ENCODE results near the gene ACOT11. TPM values are rescaled to one million over a fixed set of nuclear protein-coding genes. Genes with fewer than 3 reads are reported as not detected.

The ACOT11 gene
- total RNA-seq, 2 experiments from 2014 or later = 0.50 to 0.91 TPM

DNA sequence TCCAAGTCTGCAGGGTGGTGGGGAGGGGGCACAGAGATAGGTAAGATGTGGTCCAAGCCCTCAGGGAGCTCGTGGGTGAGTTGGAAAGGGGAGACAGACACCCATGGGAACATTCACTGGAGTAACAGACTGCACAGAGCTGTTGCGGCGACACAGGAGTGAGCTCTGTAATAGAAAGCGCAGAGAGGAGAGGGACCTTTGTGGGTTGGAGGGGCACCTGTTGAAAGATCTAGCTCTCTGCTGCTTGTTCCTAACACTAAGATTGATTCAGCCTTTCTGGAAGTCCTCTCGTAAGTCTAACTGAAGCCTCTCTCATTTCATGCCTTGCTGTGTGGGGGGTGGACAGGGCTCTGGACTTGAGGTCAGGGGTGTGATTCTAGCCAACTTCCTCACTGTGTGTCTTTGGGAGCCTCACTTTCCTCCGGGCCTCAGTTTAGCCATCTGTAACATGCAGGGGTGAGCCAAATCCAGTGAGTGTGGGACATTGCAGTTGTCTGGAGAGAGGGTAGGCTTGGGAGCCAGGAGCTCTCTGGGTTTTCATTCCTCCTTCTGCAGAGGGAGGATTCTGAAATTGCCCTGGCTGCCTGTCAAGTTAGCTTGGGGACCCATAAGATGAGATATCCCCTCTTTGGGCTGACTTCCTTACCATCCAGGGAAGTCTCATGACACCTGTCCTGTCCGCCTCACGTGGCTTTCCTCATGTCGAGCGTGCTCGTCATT, 2.0 kb upstream of the ACOT11 start:
- ChIA-PET POLR2A (no interaction called here), CTCF (no interaction called here)
- Histone ChIP-seq H3K4me3 (ENCODE audit: low read length) (no peak overlapping the region), H3K9me3 (ENCODE audit: control insufficient read depth in 1 of 2, insufficient read depth in 1 of 2, low read length in 2 of 2) (no peaks in the 10 kb centered on the region), H3K36me3 (ENCODE audit: insufficient read depth, low read length) (no peaks in the 10 kb centered on the region), H3K27ac (ENCODE audit: low read depth in 1 of 2, low read length in 2 of 2) (no peak overlapping the region), H3K4me1 (ENCODE audit: insufficient read depth, low read length) (peaks cover 16% of the 10 kb centered on the region), H3K27me3 (ENCODE audit: control insufficient read depth in 1 of 2, insufficient read depth in 2 of 2, low read length in 2 of 2) (no peaks in the 10 kb centered on the region)
- Mint-ChIP-seq H3K27ac (no peak overlapping the region), H3K4me3 (peak overlapping the region; percentile 22), H3K9me3 (no peaks in the 10 kb centered on the region), H3K36me3 (ENCODE audit: low read depth) (no peaks in the 10 kb centered on the region), H3K4me1 (ENCODE audit: low read depth) (peaks cover 13% of the 10 kb centered on the region), H3K27me3 (no peaks in the 10 kb centered on the region)
- TF ChIP-seq, protein P1, sequence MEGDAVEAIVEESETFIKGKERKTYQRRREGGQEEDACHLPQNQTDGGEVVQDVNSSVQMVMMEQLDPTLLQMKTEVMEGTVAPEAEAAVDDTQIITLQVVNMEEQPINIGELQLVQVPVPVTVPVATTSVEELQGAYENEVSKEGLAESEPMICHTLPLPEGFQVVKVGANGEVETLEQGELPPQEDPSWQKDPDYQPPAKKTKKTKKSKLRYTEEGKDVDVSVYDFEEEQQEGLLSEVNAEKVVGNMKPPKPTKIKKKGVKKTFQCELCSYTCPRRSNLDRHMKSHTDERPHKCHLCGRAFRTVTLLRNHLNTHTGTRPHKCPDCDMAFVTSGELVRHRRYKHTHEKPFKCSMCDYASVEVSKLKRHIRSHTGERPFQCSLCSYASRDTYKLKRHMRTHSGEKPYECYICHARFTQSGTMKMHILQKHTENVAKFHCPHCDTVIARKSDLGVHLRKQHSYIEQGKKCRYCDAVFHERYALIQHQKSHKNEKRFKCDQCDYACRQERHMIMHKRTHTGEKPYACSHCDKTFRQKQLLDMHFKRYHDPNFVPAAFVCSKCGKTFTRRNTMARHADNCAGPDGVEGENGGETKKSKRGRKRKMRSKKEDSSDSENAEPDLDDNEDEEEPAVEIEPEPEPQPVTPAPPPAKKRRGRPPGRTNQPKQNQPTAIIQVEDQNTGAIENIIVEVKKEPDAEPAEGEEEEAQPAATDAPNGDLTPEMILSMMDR (IDR thresholded peaks at IDR 0.05) = no peak
- ATAC-seq (ENCODE audit: poor library complexity) (no peak), DNase-seq (no peak)
- intact Hi-C loops (cut with DNase I, micrococcal nuclease) = no loop called here

DNA sequence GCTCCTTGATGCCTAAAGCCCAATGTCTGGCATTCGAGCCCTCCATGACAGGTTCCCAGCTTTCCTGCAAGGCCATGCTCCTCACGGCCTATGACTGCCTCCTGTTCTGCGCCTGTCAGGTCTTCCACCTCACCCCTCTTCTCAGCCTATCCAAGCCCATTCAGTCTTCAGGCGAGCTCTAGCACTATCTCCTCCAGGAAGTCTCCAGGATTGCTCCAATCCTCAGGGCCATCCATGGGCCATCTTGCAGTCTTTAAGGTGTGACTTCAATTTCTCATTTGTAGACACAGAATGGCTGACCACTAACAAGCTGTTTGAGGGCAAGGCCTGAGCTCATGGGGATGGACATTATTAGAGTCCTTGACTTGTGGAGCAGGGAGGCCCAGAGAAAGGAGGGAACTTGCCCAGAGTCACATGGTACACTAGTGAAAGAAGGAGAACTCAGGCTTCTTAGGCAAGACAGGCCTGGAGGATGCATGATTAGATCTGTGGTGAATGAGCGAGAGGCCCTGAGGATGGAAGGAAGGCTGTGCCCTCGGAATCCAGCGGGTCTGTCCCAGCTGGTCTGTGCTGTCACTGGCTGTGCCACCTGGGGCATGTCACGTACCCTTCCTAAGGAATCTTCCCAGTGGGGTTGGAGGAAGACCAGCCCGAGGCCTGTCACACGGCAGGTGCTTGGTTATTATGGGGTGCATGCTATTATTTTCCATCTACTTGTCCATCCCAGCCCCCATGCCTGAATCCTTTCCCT, 1.2 kb upstream of the ACOT11 start:
- ATAC-seq (ENCODE audit: poor library complexity) (no peak), DNase-seq (no peak)
- Mint-ChIP-seq H3K27ac (no peak overlapping the region), H3K4me1 (ENCODE audit: low read depth) (peaks cover 9% of the 10 kb centered on the region), H3K27me3 (no peaks in the 10 kb centered on the region), H3K36me3 (ENCODE audit: low read depth) (no peaks in the 10 kb centered on the region), H3K9me3 (no peaks in the 10 kb centered on the region), H3K4me3 (peak overlapping the region; percentile 22)
- ChIA-PET CTCF (no interaction called here), POLR2A (no interaction called here)
- intact Hi-C loops (cut with DNase I, micrococcal nuclease) = no loop called here
- peaks cover 11% of the 10 kb centered on the region for H3K4me1 ChIP-seq (ENCODE audit: insufficient read depth, low read length)
- no peaks in the 10 kb centered on the region for H3K36me3 ChIP-seq (ENCODE audit: insufficient read depth, low read length)
- H3K4me3 ChIP-seq (ENCODE audit: low read length) = no peak overlapping the region
- no peaks in the 10 kb centered on the region for H3K9me3 ChIP-seq (ENCODE audit: control insufficient read depth in 1 of 2, insufficient read depth in 1 of 2, low read length in 2 of 2)
- no peaks in the 10 kb centered on the region for H3K27me3 ChIP-seq (ENCODE audit: control insufficient read depth in 1 of 2, insufficient read depth in 2 of 2, low read length in 2 of 2)
- TF ChIP-seq, protein P1 (IDR thresholded peaks at IDR 0.05) = no peak
- no peak overlapping the region for H3K27ac ChIP-seq (ENCODE audit: low read depth in 1 of 2, low read length in 2 of 2)

DNA sequence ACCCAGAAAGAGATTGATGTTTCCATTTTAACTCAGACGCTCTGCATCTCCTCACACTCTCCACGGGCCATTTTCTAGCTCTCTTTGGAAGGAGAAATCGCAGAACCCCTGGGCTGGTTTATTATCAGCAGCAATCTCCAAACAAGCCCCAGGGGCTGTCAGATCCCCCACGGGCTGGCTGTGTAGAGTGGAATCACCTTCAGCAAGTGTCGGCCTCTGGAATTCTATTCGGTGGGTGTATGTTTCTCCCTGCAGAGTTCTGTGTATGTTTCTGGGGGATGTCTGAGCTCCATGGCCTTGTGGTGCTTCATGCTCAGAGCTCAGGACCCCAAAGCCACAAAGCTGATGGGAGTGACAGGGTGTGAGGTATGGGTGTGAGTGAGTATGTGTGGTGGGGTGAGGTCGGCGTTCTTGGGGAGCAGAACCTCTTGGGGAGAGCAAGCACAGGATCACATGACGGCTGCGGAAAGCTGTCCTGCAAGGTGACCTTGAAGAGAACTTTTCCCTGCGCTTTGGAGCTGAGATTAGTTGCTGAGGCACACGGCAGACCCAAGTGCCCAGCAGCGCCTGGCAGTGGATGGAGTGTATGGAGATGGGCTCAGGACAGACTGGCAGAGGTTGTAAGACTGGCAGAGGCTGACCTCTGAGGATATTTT, 489 bp downstream of the ACOT11 start:
- Histone ChIP-seq H3K9me3 (ENCODE audit: control insufficient read depth in 1 of 2, insufficient read depth in 1 of 2, low read length in 2 of 2) (no peaks in the 10 kb centered on the region), H3K27me3 (ENCODE audit: control insufficient read depth in 1 of 2, insufficient read depth in 2 of 2, low read length in 2 of 2) (no peaks in the 10 kb centered on the region), H3K36me3 (ENCODE audit: insufficient read depth, low read length) (no peaks in the 10 kb centered on the region), H3K4me1 (ENCODE audit: insufficient read depth, low read length) (no peaks in the 10 kb centered on the region), H3K27ac (ENCODE audit: low read depth in 1 of 2, low read length in 2 of 2) (no peak overlapping the region), H3K4me3 (ENCODE audit: low read length) (no peak overlapping the region)
- H3K9me3 Mint-ChIP-seq = no peaks in the 10 kb centered on the region
- no peaks in the 10 kb centered on the region for H3K27me3 Mint-ChIP-seq
- ChIA-PET CTCF (no interaction called here), POLR2A (no interaction called here)
- DNase-seq (no peak), ATAC-seq (ENCODE audit: poor library complexity) (no peak)
- intact Hi-C loops (cut with DNase I, micrococcal nuclease) = no loop called here
- H3K4me1 Mint-ChIP-seq (ENCODE audit: low read depth) = no peaks in the 10 kb centered on the region
- TF ChIP-seq, protein P1 (IDR thresholded peaks at IDR 0.05) = no peak
- H3K36me3 Mint-ChIP-seq (ENCODE audit: low read depth) = no peaks in the 10 kb centered on the region
- no peak overlapping the region for H3K4me3 Mint-ChIP-seq
- no peak overlapping the region for H3K27ac Mint-ChIP-seq
